Osteocyte (in vitro differentiated cells): Measurements from ENCODE around the gene MPG. TPM values are rescaled to one million over a fixed set of nuclear protein-coding genes. Genes with fewer than 3 reads are reported as not detected.

Experiments
- DNase-seq: peaks from one replicate; pipeline ENCODE4 v3.0.0; 2021; ENCODE audit warnings: mixed read lengths; ENCODE audit not compliant: unreplicated experiment; ENCODE audit errors: extremely low spot score
- H3K27ac Mint-ChIP-seq: one replicate; pipeline ENCODE4 v1.8.0; 2021; ENCODE audit warnings: mild to moderate bottlenecking, mixed read lengths; ENCODE audit not compliant: unreplicated experiment
- H3K27me3 Mint-ChIP-seq: one replicate; pipeline ENCODE4 v1.8.0; 2021; ENCODE audit warnings: mixed read lengths; ENCODE audit not compliant: unreplicated experiment
- H3K36me3 Mint-ChIP-seq: one replicate; pipeline ENCODE4 v1.8.0; 2021; ENCODE audit warnings: mixed read lengths; ENCODE audit not compliant: unreplicated experiment
- H3K4me1 Mint-ChIP-seq: one replicate; pipeline ENCODE4 v1.8.0; 2021; ENCODE audit warnings: mixed read lengths; ENCODE audit not compliant: unreplicated experiment
- H3K4me3 Mint-ChIP-seq: one replicate; pipeline ENCODE4 v1.8.0; 2021; ENCODE audit warnings: mild to moderate bottlenecking, moderate library complexity, mixed read lengths; ENCODE audit not compliant: unreplicated experiment
- H3K9me3 Mint-ChIP-seq: one replicate; pipeline ENCODE4 v1.8.0; 2021; ENCODE audit warnings: mixed read lengths; ENCODE audit not compliant: unreplicated experiment
- CTCF ChIP-seq: fragments of 200-600 bp; sonication (generic); IDR thresholded peaks from 2 replicates; pipeline ENCODE4 v1.5.0; 2021; ENCODE audit warnings: antibody characterized with exemption, mild to moderate bottlenecking, moderate library complexity
- total RNA-seq: library from RNA; stranded (reverse); gene quantifications from 2 replicates; pipeline ENCODE4 v1.2.1, GENCODE V29; 2021

MPG gene
- total RNA-seq, 1 donor from 2014 or later, result 71.6 TPM

GRCh38 chr16:132120-132519 lies 54.1 kb downstream of the MPG start:
- TF ChIP-seq CTCF, result no peak
- Mint-ChIP-seq H3K4me3 (no peak overlapping the region), H3K4me1 (peaks cover 20% of the 10 kb centered on the region)

GRCh38 chr16:133716-134115 lies 55.7 kb downstream of the MPG start:
- no peak for TF ChIP-seq CTCF
- peaks cover 29% of the 10 kb centered on the region for H3K4me1 Mint-ChIP-seq
- no peak for DNase-seq
- no peaks in the 10 kb centered on the region for H3K9me3 Mint-ChIP-seq
- peaks cover 4% of the 10 kb centered on the region for H3K36me3 Mint-ChIP-seq
- H3K4me3 Mint-ChIP-seq, result no peak overlapping the region
- H3K27me3 Mint-ChIP-seq, result no peaks in the 10 kb centered on the region
- no peak overlapping the region for H3K27ac Mint-ChIP-seq

More at GRCh38 chr16:132120-132519, 54.1 kb downstream of the MPG start:
- Mint-ChIP-seq H3K27ac (no peak overlapping the region), H3K9me3 (no peaks in the 10 kb centered on the region), H3K27me3 (no peaks in the 10 kb centered on the region), H3K36me3 (peaks cover 4% of the 10 kb centered on the region)
- no peak for DNase-seq

Other genes with a start within 250 kb of the MPG start
- gene POLR3K, start 24.6 kb upstream of the MPG start, total RNA-seq, result 9.9 and 10.3 TPM in 2 replicates
- 28.6 and 30.4 TPM in 2 replicates for gene SNRNP25, start 24.4 kb upstream of the MPG start, total RNA-seq
- 56.8 and 57.6 TPM in 2 replicates for gene RHBDF1, start 5.6 kb upstream of the MPG start, total RNA-seq
- gene NPRL3, start 60.4 kb downstream of the MPG start, total RNA-seq, result 45.1 and 45.3 TPM in 2 replicates
- gene HBZ, start 74.4 kb downstream of the MPG start, total RNA-seq, result not detected in 2 replicates
- not detected in 2 replicates for gene HBM, start 87.8 kb downstream of the MPG start, total RNA-seq
- not detected in 2 replicates for gene HBA2, start 94.7 kb downstream of the MPG start, total RNA-seq
- not detected in 2 replicates for gene HBA1, start 98.5 kb downstream of the MPG start, total RNA-seq
- gene HBQ1, start 102.2 kb downstream of the MPG start, total RNA-seq, result not detected in 2 replicates
- 103 and 104 TPM in 2 replicates for gene LUC7L, start 151.2 kb downstream of the MPG start, total RNA-seq
- 171 and 185 TPM in 2 replicates for gene FAM234A, start 156.6 kb downstream of the MPG start, total RNA-seq
- 6.2 and 9.5 TPM in 2 replicates for gene RGS11, start 197.7 kb downstream of the MPG start, total RNA-seq
- 0.54 TPM in 1 of 2 replicates, not detected in the other for gene ARHGDIG, start 202.4 kb downstream of the MPG start, total RNA-seq
- gene PDIA2, start 204.9 kb downstream of the MPG start, total RNA-seq, result not detected in 2 replicates